Fibroblast of villous mesenchyme (primary cell): ENCODE results near the gene GRM7. TPM values are rescaled to one million over a fixed set of nuclear protein-coding genes. Genes with fewer than 3 reads are reported as not detected.

Experiments
- DNase-seq: peaks from one replicate; pipeline ENCODE4 v3.0.0-alpha.2; 2010; ENCODE audit warnings: low read depth
- H3K4me3 ChIP-seq: 2 replicates; pipeline ENCODE4 v1.5.1; 2011; ENCODE audit warnings: low read depth, mild to moderate bottlenecking, low read length
- CTCF ChIP-seq: IDR thresholded peaks from 2 replicates; pipeline ENCODE4 v1.5.1; 2012; ENCODE audit warnings: low read depth, mild to moderate bottlenecking, low read length; ENCODE audit not compliant: insufficient read depth
- total RNA-seq: library from RNA; depleted of rRNA; stranded (reverse); fragments of >200 nt; gene quantifications from 2 replicates; pipeline ENCODE4 v1.2.3, GENCODE V29; 2012

GRM7 gene
- total RNA-seq, 1 donor = not detected

GRCh38 chr3:7242303-7242635, 381.4 kb downstream of the GRM7 start:
- H3K4me3 ChIP-seq = no peak overlapping the region
- TF ChIP-seq CTCF = no peak
- DNase-seq = no peak

DNA sequence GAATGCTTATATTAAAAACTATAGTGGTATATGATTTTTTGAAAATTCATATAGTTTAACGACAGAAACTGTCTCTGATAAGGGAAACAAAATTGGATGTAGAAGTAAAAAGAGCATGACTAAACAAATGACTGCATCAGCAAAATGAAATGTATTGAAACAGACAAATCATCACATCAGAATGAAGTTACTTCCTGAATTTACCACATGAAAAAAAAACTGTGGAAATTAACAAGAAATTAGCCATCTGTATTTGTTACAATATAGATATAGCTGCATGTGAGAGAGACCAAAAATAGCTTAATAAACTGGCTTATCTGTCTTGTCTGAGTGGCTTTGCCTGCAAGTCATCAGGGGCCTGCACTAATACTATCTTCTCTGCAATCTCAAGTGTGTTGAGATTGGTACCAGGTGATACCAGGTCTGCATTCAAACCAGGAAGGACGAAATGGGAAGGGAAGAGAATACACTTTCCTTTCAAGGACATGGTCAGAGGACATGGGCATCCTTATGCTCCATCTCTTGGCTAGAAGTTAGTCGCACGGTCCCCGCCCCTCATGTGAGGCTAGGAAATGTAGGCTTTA, 388.7 kb downstream of the GRM7 start:
- DNase-seq = no peak
- no peak for TF ChIP-seq CTCF
- no peak overlapping the region for H3K4me3 ChIP-seq

GRCh38 chr3:7254251-7254650, 393.3 kb downstream of the GRM7 start:
- peak; percentile 1 for DNase-seq
- no peak overlapping the region for H3K4me3 ChIP-seq
- TF ChIP-seq CTCF = no peak

DNA sequence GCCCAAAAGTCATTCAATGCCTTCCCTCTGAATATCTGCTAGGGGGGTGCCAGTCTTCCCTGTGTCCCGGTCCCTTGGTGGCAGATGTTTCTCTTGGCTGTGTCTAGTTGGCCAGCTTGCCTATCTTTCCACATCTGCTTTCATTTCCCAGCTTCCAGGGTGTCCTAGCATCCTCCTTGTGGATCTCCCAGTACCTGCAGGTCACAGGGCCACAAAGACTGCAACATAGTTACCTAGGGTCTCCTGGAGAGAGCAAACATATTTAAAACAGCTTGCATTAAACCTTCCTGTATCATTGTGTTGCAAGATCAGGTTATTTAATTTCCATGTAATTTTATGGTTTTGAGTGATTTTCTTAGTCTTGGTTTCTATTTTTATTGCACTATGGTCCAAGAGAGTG, 400.1 kb downstream of the GRM7 start:
- H3K4me3 ChIP-seq = no peak overlapping the region
- TF ChIP-seq CTCF = no peak
- DNase-seq = no peak

DNA sequence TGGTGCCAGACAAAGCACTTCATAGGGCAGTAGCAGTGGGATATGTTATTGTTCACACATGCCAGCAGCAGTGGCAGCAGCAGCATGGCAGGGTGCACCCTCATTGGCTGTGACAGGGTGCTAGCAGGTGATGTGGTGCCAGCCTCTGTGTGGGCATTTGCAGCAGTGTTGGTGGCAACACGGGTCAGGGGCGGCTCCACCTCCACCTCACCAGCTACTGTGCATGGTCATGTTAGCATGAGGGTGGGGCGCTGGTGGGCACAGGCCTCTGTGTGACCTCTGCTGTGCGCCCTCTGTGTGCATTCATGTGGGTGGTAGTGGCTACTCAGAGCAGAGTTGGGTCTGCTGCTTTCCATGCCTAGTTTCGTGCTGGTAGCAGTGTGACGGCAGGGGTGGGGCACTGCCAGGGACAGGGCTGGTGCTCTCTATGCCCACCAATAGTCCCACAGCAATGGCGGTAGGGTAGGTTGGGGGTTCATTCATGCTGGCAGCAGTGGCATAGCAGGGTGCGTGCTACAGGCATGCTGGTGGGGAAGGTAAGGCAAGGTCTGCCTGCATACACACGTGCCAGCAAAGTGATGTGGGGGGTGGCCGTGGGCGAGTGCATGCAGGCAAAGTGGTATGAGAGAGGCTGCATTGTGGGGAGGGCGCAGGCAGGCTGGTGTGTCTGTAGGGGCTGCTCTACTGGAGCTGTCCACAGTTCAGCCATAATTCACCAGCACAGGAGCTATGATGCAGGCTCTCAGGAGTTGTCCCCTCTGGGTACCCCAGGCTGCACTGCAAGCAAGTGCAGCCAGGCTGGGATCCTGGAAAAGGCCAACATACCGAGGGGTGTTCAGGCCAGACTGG, 402.7 kb downstream of the GRM7 start:
- H3K4me3 ChIP-seq = no peak overlapping the region
- no peak for DNase-seq
- TF ChIP-seq CTCF = no peak

DNA sequence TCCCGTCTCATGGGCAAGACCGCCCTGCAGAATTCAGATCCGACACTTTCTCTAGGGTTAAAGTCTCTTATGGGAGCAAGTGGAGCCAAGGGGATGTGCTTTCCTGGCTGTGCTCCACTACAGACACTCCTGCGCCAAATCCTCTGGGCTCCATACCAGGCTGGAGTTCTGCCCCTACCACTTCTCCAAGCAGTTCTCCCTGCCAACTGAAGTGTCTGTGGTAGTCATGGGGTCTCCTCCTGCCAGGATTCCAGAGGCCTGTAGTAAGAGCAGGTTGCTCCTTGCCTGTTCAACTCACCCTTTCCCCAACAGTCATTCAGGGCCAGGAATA, 403.2 kb downstream of the GRM7 start:
- no peak for DNase-seq

More for the DNA sequence above, 403.2 kb downstream of the GRM7 start:
- H3K4me3 ChIP-seq = no peak overlapping the region
- no peak for TF ChIP-seq CTCF
